CD4-positive, alpha-beta T cell treated with Interleukin-4 for 1 hour (primary cell): ENCODE measurements around the gene SYNDIG1.

ENCODE experiments used
- DNase-seq, 2 donors: peaks; one replicate each; pipeline ENCODE4 v3.0.0-alpha.2; 2020 to 2022

Gene SYNDIG1

GRCh38 chr20:24681634-24682495 is 212.4 kb downstream of the SYNDIG1 start:
- DNase-seq, result no peak

GRCh38 chr20:24682496-24682985 is 213.1 kb downstream of the SYNDIG1 start:
- DNase-seq, result no peak

GRCh38 chr20:24683676-24684075 is 214.2 kb downstream of the SYNDIG1 start:
- no peak for DNase-seq

DNA sequence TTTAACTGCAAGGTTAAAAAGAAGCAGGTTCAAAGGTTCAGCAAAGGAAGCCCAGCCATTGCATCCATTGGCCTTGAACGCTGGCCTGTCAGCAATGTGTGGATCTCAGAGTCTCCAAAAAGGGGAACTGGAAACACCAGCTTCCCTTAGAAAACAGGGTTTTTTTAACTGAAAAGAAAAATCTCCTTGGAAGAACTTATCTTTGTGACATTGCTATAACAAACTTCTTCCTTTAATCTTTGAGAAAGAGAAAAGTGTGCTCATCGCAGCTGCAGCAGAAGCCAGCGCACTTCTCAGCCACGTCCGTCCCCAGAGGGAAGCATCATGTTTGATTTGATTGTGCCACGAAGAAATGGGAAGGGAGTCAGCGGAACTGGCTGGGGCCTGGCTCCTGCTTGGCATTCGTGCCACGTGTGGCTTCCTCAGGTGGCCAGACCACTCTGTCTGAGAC is 215.0 kb downstream of the SYNDIG1 start:
- DNase-seq, result no peak

DNA sequence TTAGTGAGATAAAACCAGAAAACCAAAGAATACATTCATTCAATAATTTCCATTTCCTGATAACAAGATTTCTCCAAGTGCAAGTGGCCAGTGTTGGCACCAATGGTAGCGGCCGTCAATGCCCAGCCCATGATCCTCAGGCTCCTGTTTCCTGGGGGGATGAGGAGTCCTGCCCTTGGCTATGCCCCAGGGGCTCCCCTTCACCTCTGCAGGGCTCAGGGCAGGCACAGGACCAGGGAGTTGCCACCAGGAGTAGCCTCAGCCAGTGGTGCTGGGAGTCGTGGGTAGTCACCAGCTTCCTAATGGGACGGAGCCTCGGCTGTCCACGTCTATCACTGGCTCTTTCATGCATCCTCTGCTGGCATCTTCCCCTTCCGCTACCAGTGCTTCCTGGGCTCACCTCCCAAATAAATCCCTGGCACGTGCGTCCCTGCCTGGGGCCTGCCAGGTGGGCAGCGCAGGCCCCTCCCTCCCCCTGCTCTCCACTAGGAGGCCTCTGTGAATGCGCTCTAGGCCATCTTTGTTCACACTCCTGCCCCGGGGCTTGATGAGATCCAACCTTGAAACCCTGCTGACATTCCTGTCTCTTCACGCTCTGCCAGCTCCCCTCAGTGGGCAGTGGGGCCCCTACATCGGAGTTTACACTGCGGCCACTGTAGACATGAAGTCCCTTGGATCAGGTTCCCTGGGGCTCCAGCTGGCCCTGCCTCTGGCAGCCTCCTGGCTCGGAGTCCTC is 215.7 kb downstream of the SYNDIG1 start:
- DNase-seq, result no peak

DNA sequence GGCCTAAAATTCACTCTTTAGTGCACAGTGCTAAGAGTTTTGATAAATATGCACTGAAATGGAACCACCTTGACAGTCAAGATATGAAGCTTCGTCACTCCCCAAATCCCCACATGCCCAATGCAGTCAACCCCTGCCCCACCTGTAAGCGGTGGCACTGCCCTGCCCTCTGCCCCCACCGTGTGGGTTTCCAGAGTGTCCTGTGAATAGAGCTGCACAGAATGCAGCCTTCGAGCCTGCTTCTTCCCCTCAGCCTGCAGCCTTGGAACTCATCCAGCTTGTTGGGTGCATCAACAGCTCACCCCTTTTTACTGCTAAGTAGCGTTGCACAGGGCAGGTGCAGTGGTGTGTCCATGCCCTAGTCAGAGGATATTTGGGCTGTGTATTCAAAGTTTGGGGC is 216.3 kb downstream of the SYNDIG1 start:
- peak in 1 of 2 donors; percentile 4 for DNase-seq

GRCh38 chr20:24686156-24686555 is 216.7 kb downstream of the SYNDIG1 start:
- peak in 1 of 2 donors; percentile 5 for DNase-seq

DNA sequence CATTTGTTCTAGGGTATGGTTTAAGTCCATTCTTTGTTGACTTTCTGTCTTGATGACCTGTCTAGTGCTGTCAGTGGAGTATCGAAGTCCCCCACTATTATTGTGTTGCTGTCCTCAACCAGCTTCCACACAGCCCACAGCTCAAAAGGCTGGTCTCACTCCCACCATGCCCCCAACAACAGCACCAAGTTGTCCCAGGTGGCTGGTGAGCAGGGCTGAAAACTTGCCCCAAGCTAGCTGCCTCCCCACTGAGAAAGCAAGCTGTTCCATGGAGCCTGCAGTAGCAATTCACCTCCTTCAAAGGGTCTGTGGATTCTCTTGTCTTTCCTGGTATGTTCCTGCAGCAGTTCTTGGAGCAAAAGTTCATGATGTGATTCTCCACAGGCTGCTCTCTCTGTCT is 221.0 kb downstream of the SYNDIG1 start:
- peak in 1 of 2 donors; percentile 5 for DNase-seq

DNA sequence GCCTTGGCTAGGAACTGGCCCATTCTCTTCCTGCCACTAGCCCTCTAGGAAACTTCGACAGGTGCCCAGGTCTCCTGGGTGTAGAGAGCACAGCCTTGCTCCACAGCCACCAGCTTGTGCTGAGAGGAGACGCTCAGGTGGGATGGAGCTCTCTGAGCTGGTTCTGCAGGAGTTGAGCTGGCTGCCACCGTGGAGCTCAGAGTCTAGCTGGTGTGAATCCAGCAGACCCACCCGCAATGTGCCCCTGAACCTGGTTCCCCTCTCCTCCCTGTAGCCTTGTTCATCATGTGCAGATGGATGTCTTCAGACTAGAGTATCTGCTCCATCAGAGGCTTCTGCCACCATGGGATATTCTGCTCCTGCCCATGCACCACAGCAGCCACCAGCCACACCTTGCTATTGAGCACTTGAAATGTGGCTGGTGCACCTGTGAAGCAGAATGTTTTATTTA is 222.5 kb downstream of the SYNDIG1 start:
- DNase-seq, result no peak

GRCh38 chr20:24692446-24693200 is 223.2 kb downstream of the SYNDIG1 start:
- DNase-seq, result peak in 1 of 2 donors; percentile 8

DNA sequence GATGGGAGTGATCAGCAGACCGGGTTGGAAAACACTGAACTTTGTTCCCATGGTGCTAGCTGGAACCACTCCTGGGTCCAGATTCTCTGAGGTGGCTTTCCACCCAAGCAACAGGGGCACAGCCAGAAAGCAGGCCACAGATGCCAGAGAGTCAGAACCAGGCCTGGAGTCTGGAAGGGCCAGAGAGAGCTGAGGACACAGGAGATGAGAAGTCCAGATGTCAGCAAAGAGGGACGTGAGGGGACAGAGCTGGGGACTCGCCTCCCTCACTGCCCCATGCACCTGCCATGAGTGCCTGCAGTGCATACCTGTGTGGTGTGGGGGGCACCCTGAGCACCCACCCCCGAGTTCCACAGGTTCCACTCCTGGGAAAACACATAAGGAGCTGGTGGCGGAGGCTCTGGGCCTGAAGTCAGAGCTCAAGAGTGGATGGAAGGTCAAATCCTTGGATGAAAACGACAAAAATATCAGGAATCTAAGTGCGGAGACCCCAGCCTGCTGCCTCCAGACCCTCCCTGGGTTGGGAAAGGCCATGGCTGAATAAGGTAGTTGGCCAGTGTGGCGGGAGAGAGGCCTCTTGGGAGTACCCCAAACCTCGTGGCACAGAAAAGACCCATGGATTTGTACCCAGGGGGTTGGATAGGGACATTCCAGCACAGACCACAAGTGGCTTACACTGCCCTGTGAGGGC is 224.2 kb downstream of the SYNDIG1 start:
- DNase-seq, result no peak

GRCh38 chr20:24694157-24694726 is 224.8 kb downstream of the SYNDIG1 start:
- DNase-seq, result no peak

DNA sequence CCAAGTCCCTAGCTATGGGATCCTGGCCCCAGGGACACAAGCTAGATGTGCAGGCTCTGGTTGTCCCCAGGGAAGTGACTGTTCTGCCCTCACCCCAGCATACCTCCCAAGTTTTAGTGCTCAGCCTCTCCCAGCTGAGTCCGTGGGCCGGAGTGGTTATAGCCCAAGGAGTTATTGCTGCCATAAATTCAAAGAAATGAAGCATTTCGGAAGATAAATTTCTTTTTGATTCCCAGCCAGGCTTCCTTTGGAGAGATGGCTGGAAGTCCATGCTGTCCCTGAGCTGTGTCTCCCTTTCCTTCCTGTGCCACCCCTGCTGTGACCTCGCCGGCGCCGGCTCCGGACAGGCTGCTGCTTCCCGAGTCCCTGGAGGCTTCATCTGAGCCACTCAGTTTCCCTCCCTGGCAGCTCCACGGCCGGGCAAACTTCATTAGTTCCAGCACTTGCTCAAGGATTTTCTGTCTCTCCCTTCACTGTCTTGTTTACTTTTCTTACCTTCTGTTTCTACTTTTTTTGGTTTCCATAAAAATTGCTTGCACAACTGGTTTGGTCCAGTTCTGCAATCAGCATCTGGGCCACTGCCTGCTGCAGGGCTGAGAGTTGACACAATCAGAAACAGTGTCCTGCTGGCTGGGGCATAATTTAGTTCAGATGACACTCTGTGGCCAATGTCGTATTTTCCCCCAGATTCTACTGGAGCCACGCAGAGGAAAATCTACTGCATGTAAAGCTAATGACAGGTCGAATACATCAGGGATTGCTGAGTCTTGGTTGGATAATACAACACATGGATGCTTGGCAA is 225.5 kb downstream of the SYNDIG1 start:
- no peak for DNase-seq

DNA sequence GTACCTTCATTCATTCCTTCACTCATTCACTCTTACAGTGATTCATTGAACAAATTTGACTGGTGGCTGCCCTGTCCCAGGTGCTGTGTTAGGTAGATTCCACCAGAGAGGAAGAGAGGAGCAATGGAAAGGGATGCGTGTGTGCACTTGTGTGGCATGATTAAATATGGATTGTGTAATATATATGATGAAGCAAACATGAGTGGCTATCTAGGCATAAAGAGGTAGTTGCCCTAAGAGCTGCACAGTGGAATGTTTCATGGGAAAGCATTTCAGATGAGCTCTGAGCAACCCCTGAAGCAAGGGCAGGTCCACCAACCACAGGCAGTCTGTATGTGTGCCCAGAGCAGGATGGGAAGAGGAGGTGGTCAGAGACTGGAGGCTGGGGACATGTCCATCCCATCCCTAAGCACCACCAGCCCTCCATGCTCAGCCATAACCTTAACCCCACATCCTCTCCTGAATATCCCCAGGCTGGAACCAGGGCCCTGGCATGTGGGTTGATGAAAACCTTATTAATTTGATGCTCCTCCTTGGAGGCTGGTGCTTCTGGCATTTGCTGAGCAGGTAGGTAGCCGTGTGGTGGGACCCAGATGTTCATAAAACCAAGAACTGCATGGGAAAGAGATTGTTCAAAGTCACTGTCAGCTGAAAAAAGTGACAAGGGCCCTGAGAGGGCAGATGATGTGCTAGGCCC is 226.2 kb downstream of the SYNDIG1 start:
- DNase-seq, result no peak

DNA sequence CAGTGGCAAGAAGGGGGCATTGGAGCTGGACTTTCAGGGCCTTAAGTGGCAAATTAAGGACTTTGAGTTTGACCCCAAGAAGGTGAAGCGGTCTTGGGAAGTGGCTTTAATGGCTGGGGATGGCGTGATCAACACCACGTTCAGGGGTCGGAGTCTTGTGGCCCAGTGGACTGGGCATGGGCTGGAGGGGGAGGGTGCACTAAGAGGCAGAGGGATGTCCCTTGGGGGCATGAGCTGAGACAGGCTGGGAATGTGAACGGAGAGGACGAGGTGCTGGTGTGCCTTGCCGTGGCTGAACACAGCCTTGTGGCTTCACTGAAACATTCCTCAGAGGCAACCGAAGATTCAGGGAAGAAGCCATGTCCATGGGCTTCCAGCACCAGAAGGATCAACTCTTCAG is 227.0 kb downstream of the SYNDIG1 start:
- no peak for DNase-seq

DNA sequence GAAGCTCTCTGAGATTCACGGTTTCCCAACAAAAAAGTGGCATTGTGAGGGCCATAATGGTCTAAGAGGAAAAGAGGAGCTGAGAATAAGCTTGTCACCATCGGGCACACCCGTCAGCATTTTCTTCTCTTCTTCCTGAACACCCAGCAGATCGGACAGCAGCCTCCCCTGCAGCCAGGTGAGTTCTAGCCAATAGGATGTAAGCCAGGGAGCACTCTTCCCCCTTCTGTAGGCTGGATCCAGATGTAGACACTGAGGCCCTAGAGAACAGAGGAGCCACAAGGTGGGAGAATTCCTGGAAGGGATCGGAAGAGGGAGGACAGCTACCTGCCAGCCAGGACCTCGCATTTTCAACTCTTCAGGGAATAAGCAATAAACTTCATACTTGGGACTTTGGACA is 228.0 kb downstream of the SYNDIG1 start:
- DNase-seq, result no peak

DNA sequence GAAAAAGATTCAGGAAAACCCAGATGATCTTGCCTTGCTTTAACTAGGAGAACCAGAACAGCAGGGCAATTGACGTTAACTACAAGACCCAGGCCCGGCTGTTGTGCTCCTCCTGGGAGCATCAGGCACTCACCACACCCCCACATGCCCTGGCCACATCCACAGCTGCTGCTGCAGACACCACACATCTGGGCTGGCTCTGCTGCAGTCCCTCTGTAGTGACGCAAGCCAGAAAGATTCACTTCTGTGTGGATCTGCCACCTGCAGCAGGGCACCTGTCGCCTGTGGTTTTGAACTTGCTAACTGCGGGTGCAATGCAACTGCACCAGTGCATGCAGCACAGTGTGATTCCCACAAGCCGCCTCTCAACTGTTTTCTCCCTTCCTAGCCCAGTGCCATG is 228.8 kb downstream of the SYNDIG1 start:
- peak in 1 of 2 donors; percentile 3 for DNase-seq

- DNase-seq, result no peak
Observed at GRCh38 chr20:24698706-24699206, 229.3 kb downstream of the SYNDIG1 start.

GRCh38 chr20:24699321-24700165 is 230.1 kb downstream of the SYNDIG1 start:
- no peak for DNase-seq
